Measurements from ENCODE around the gene ST7. TPM values are rescaled to one million over a fixed set of nuclear protein-coding genes. Genes with fewer than 3 reads are reported as not detected.

ST7 gene
- total RNA-seq, 1 donor from 2014 or later, result 39.3 TPM

- peaks cover 28% of the 10 kb centered on the region for H4K20me1 ChIP-seq (ENCODE audit: insufficient read depth, low read length)
- H2AFZ ChIP-seq (ENCODE audit: low read depth, low read length), result no peak overlapping the region
- Mint-ChIP-seq H3K27ac (ENCODE audit: unreplicated experiment) (no peak overlapping the region), H3K4me1 (ENCODE audit: low read depth, unreplicated experiment) (peaks cover 24% of the 10 kb centered on the region), H3K27me3 (ENCODE audit: low read depth, unreplicated experiment) (no peaks in the 10 kb centered on the region), H3K36me3 (ENCODE audit: low read depth, unreplicated experiment) (peaks cover 5% of the 10 kb centered on the region), H3K4me3 (ENCODE audit: unreplicated experiment) (no peak overlapping the region), H3K9me3 (ENCODE audit: unreplicated experiment) (no peaks in the 10 kb centered on the region)
- no peak overlapping the region for H3K4me2 ChIP-seq (ENCODE audit: low read length)
- H3K9me3 ChIP-seq (ENCODE audit: insufficient read depth, low read depth, low read length), result no peaks in the 10 kb centered on the region
- TF ChIP-seq CTCF (IDR thresholded peaks at IDR 0.05; ENCODE audit: insufficient read depth, low read depth, low read length) (no peak), EZH2 (IDR thresholded peaks at IDR 0.05; ENCODE audit: insufficient read depth, low read length) (no peak)
- H3K79me2 ChIP-seq (ENCODE audit: insufficient read depth, low read length), result peaks cover 47% of the 10 kb centered on the region
- DNase-seq (ENCODE audit: low read depth) (no peak), FAIRE-seq (no peak)
- no peaks in the 10 kb centered on the region for H3K36me3 ChIP-seq (ENCODE audit: insufficient read depth, low read length)
- no peak overlapping the region for H3K9ac ChIP-seq (ENCODE audit: low read length)
- no peak overlapping the region for H3K4me3 ChIP-seq (ENCODE audit: insufficient read depth, low read depth, low read length)
- no peak overlapping the region for H3K27ac ChIP-seq (ENCODE audit: low read depth, low read length)
- H3K27me3 ChIP-seq (ENCODE audit: insufficient read depth, low read length), result no peaks in the 10 kb centered on the region
- peaks cover 10% of the 10 kb centered on the region for H3K4me1 ChIP-seq (ENCODE audit: insufficient read depth, low read length)
Measured at GRCh38 chr7:117067340-117067739, 114.0 kb downstream of the ST7 start.

DNA sequence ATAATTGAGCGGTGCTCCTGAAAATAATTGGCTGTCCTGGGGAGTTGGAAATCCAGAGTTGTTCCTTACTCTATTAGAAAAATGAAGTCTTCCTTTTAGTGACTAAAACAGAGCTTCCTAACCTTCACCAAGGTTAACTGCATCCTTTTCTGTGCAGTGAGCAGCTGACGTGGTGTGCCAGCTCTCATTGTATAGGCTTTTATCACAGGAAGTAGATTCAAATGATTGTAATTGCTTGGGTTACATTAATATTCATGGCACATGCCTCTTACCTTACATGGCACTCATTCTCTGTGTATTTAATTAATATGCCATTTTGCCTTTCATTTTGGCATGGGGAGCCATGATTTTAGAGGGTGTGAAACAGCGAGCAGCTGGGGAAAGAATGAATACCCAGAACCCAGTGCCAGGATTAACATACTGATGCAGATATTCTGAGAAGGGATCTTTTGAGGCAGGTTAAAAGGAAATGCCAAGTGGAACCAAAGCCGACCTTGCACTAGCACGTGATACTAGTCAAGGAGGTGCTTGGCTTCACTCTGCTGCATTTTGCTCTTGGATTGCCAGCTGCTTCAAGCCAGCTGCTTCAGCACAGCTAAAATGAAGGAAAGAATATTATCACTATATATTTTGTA, 115.3 kb downstream of the ST7 start:
- Histone ChIP-seq H4K20me1 (ENCODE audit: insufficient read depth, low read length) (peaks cover 36% of the 10 kb centered on the region), H2AFZ (ENCODE audit: low read depth, low read length) (no peak overlapping the region), H3K27me3 (ENCODE audit: insufficient read depth, low read length) (no peaks in the 10 kb centered on the region), H3K36me3 (ENCODE audit: insufficient read depth, low read length) (no peaks in the 10 kb centered on the region), H3K79me2 (ENCODE audit: insufficient read depth, low read length) (peaks cover 47% of the 10 kb centered on the region), H3K4me2 (ENCODE audit: low read length) (peak overlapping the region; percentile 51), H3K9ac (ENCODE audit: low read length) (no peak overlapping the region), H3K4me1 (ENCODE audit: insufficient read depth, low read length) (peaks cover 18% of the 10 kb centered on the region), H3K27ac (ENCODE audit: low read depth, low read length) (no peak overlapping the region), H3K4me3 (ENCODE audit: insufficient read depth, low read depth, low read length) (no peak overlapping the region), H3K9me3 (ENCODE audit: insufficient read depth, low read depth, low read length) (no peaks in the 10 kb centered on the region)
- Mint-ChIP-seq H3K4me3 (ENCODE audit: unreplicated experiment) (no peak overlapping the region), H3K27ac (ENCODE audit: unreplicated experiment) (no peak overlapping the region), H3K4me1 (ENCODE audit: low read depth, unreplicated experiment) (peaks cover 35% of the 10 kb centered on the region), H3K9me3 (ENCODE audit: unreplicated experiment) (no peaks in the 10 kb centered on the region), H3K36me3 (ENCODE audit: low read depth, unreplicated experiment) (peaks cover 5% of the 10 kb centered on the region), H3K27me3 (ENCODE audit: low read depth, unreplicated experiment) (no peaks in the 10 kb centered on the region)
- TF ChIP-seq EZH2 (IDR thresholded peaks at IDR 0.05; ENCODE audit: insufficient read depth, low read length) (no peak), CTCF (IDR thresholded peaks at IDR 0.05; ENCODE audit: insufficient read depth, low read depth, low read length) (no peak)
- DNase-seq (ENCODE audit: low read depth) (no peak), FAIRE-seq (no peak)

DNA sequence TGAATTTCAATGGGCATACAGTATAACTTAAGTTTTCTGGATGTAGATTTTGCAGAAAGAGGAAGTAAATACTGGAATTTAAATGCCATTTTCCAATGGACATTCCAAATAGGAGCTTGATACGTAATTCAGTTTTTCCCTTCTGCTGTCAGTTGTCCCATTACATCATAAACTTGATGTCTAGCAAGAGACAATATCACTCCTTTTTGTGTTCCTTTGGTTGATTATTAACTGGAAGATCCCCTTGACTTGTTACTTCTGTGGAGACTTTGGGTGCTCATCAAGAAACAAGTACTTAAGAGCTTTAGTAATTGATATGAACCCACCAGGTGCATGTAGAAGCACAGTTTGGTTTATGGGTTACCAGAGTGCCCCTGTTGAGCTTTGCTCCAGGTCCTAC, 116.1 kb downstream of the ST7 start:
- Mint-ChIP-seq H3K9me3 (ENCODE audit: unreplicated experiment) (no peaks in the 10 kb centered on the region), H3K27me3 (ENCODE audit: low read depth, unreplicated experiment) (no peaks in the 10 kb centered on the region), H3K36me3 (ENCODE audit: low read depth, unreplicated experiment) (peaks cover 5% of the 10 kb centered on the region), H3K27ac (ENCODE audit: unreplicated experiment) (no peak overlapping the region), H3K4me3 (ENCODE audit: unreplicated experiment) (no peak overlapping the region), H3K4me1 (ENCODE audit: low read depth, unreplicated experiment) (peaks cover 37% of the 10 kb centered on the region)
- H3K36me3 ChIP-seq (ENCODE audit: insufficient read depth, low read length), result no peaks in the 10 kb centered on the region
- TF ChIP-seq CTCF (IDR thresholded peaks at IDR 0.05; ENCODE audit: insufficient read depth, low read depth, low read length), result no peak
- H3K79me2 ChIP-seq (ENCODE audit: insufficient read depth, low read length), result peaks cover 50% of the 10 kb centered on the region
- H3K27me3 ChIP-seq (ENCODE audit: insufficient read depth, low read length), result no peaks in the 10 kb centered on the region
- peaks cover 36% of the 10 kb centered on the region for H4K20me1 ChIP-seq (ENCODE audit: insufficient read depth, low read length)
- no peak overlapping the region for H3K9ac ChIP-seq (ENCODE audit: low read length)
- no peak overlapping the region for H3K4me3 ChIP-seq (ENCODE audit: insufficient read depth, low read depth, low read length)
- FAIRE-seq (no peak), DNase-seq (ENCODE audit: low read depth) (no peak)
- no peaks in the 10 kb centered on the region for H3K9me3 ChIP-seq (ENCODE audit: insufficient read depth, low read depth, low read length)
- peaks cover 18% of the 10 kb centered on the region for H3K4me1 ChIP-seq (ENCODE audit: insufficient read depth, low read length)
- H2AFZ ChIP-seq (ENCODE audit: low read depth, low read length), result no peak overlapping the region
- H3K27ac ChIP-seq (ENCODE audit: low read depth, low read length), result no peak overlapping the region
- H3K4me2 ChIP-seq (ENCODE audit: low read length), result no peak overlapping the region
